Duodenal mucosa (tissue), 2 donors: ENCODE measurements around the gene NPAS3.

ENCODE experiments used
- H3K27ac ChIP-seq: one replicate; pipeline ENCODE4 v1.7.0; 2013; ENCODE audit warnings: low read depth, low read length
- H3K27me3 ChIP-seq, 2 donors: one replicate each; pipeline ENCODE4 v1.7.0; 2013; ENCODE audit warnings: low read length in 2 of 2, control low read depth in 1 of 2; ENCODE audit not compliant: insufficient read depth in 2 of 2, control insufficient read depth in 1 of 2
- H3K36me3 ChIP-seq, 2 donors: one replicate each; pipeline ENCODE4 v1.7.0; 2013; ENCODE audit warnings: low read length in 2 of 2, control low read depth in 1 of 2; ENCODE audit not compliant: insufficient read depth in 2 of 2, control insufficient read depth in 1 of 2
- H3K4me1 ChIP-seq, 2 donors: one replicate each; pipeline ENCODE4 v1.7.0; 2013; ENCODE audit warnings: low read length in 2 of 2, control low read depth in 1 of 2; ENCODE audit not compliant: insufficient read depth in 2 of 2, control insufficient read depth in 1 of 2
- H3K4me3 ChIP-seq, 2 donors: one replicate each; pipeline ENCODE4 v1.7.0; 2013; ENCODE audit warnings: low read length in 2 of 2, low read depth in 1 of 2
- H3K9ac ChIP-seq, 2 donors: one replicate each; pipeline ENCODE4 v1.7.0; 2013; ENCODE audit warnings: low read length in 2 of 2, low read depth in 1 of 2
- H3K9me3 ChIP-seq, 2 donors: one replicate each; pipeline ENCODE4 v1.7.0; 2013; ENCODE audit warnings: low read length in 2 of 2, control low read depth in 1 of 2; ENCODE audit not compliant: control insufficient read depth in 1 of 2

Gene NPAS3

GRCh38 chr14:33738491-33738890, 799.8 kb downstream of the NPAS3 start:
- no peaks in the 10 kb centered on the region for H3K9me3 ChIP-seq
- H3K4me3 ChIP-seq = no peak overlapping the region
- H3K9ac ChIP-seq = no peak overlapping the region
- H3K4me1 ChIP-seq = no peaks in the 10 kb centered on the region
- no peaks in the 10 kb centered on the region for H3K36me3 ChIP-seq
- no peak overlapping the region for H3K27ac ChIP-seq
- H3K27me3 ChIP-seq = no peaks in the 10 kb centered on the region

- no peak overlapping the region for H3K27ac ChIP-seq
- no peak overlapping the region for H3K9ac ChIP-seq
- no peaks in the 10 kb centered on the region for H3K27me3 ChIP-seq
- no peak overlapping the region for H3K4me3 ChIP-seq
- no peaks in the 10 kb centered on the region for H3K9me3 ChIP-seq
- no peaks in the 10 kb centered on the region for H3K4me1 ChIP-seq
- no peaks in the 10 kb centered on the region for H3K36me3 ChIP-seq
Observed at GRCh38 chr14:33740531-33740930, 801.9 kb downstream of the NPAS3 start.

- no peak overlapping the region for H3K27ac ChIP-seq
- H3K4me3 ChIP-seq = no peak overlapping the region
- H3K27me3 ChIP-seq = no peaks in the 10 kb centered on the region
Observed at GRCh38 chr14:33742166-33742565, 803.5 kb downstream of the NPAS3 start.

GRCh38 chr14:33745163-33745562, 806.5 kb downstream of the NPAS3 start:
- H3K4me3 ChIP-seq = no peak overlapping the region
- no peaks in the 10 kb centered on the region for H3K36me3 ChIP-seq
- no peaks in the 10 kb centered on the region for H3K9me3 ChIP-seq
- H3K27ac ChIP-seq = no peak overlapping the region
- no peak overlapping the region for H3K9ac ChIP-seq
- H3K27me3 ChIP-seq = no peaks in the 10 kb centered on the region
- H3K4me1 ChIP-seq = no peaks in the 10 kb centered on the region

More at GRCh38 chr14:33742166-33742565, 803.5 kb downstream of the NPAS3 start:
- H3K9ac ChIP-seq = no peak overlapping the region
- no peaks in the 10 kb centered on the region for H3K4me1 ChIP-seq
- no peaks in the 10 kb centered on the region for H3K9me3 ChIP-seq
- no peaks in the 10 kb centered on the region for H3K36me3 ChIP-seq

GRCh38 chr14:33747749-33748148, 809.1 kb downstream of the NPAS3 start:
- H3K27me3 ChIP-seq = no peaks in the 10 kb centered on the region
- no peak overlapping the region for H3K9ac ChIP-seq
- no peaks in the 10 kb centered on the region for H3K36me3 ChIP-seq
- H3K4me3 ChIP-seq = no peak overlapping the region
- no peak overlapping the region for H3K27ac ChIP-seq
- no peaks in the 10 kb centered on the region for H3K9me3 ChIP-seq
- no peaks in the 10 kb centered on the region for H3K4me1 ChIP-seq

- Histone ChIP-seq H3K36me3 (no peaks in the 10 kb centered on the region), H3K4me1 (no peaks in the 10 kb centered on the region), H3K27ac (no peak overlapping the region), H3K9ac (no peak overlapping the region), H3K9me3 (no peaks in the 10 kb centered on the region), H3K4me3 (no peak overlapping the region), H3K27me3 (no peaks in the 10 kb centered on the region)
Observed at GRCh38 chr14:33754261-33754660, 815.6 kb downstream of the NPAS3 start.

- no peak overlapping the region for H3K9ac ChIP-seq
- no peaks in the 10 kb centered on the region for H3K27me3 ChIP-seq
- H3K4me3 ChIP-seq = no peak overlapping the region
- H3K9me3 ChIP-seq = no peaks in the 10 kb centered on the region
- H3K4me1 ChIP-seq = no peaks in the 10 kb centered on the region
- H3K27ac ChIP-seq = no peak overlapping the region
- H3K36me3 ChIP-seq = no peaks in the 10 kb centered on the region
Observed at GRCh38 chr14:33755358-33755757, 816.7 kb downstream of the NPAS3 start.

GRCh38 chr14:33756833-33757232, 818.2 kb downstream of the NPAS3 start:
- H3K27ac ChIP-seq = no peak overlapping the region
- no peak overlapping the region for H3K4me3 ChIP-seq
- no peaks in the 10 kb centered on the region for H3K4me1 ChIP-seq
- no peaks in the 10 kb centered on the region for H3K36me3 ChIP-seq
- no peaks in the 10 kb centered on the region for H3K9me3 ChIP-seq
- no peaks in the 10 kb centered on the region for H3K27me3 ChIP-seq
- H3K9ac ChIP-seq = no peak overlapping the region

GRCh38 chr14:33758547-33758946, 819.9 kb downstream of the NPAS3 start:
- H3K4me1 ChIP-seq = no peaks in the 10 kb centered on the region
- H3K4me3 ChIP-seq = no peak overlapping the region
- no peaks in the 10 kb centered on the region for H3K9me3 ChIP-seq
- H3K27ac ChIP-seq = no peak overlapping the region
- H3K36me3 ChIP-seq = no peaks in the 10 kb centered on the region
- H3K27me3 ChIP-seq = no peaks in the 10 kb centered on the region
- no peak overlapping the region for H3K9ac ChIP-seq

- Histone ChIP-seq H3K9me3 (no peaks in the 10 kb centered on the region), H3K27ac (no peak overlapping the region), H3K4me1 (no peaks in the 10 kb centered on the region), H3K4me3 (no peak overlapping the region), H3K36me3 (no peaks in the 10 kb centered on the region), H3K27me3 (no peaks in the 10 kb centered on the region), H3K9ac (no peak overlapping the region)
Observed at GRCh38 chr14:33762161-33762851, 823.6 kb downstream of the NPAS3 start.
